Activated CD8-positive, alpha-beta memory T cell treated with anti-CD3 and anti-CD28 coated beads, Interleukin-2, amount 50 U/mL, for 1 hour (primary cell): ENCODE results near the gene TAOK1.

Experiments used
- DNase-seq: peaks from one replicate; pipeline ENCODE4 v3.0.0-alpha.2; 2020; ENCODE audit errors: extremely low read depth

The TAOK1 gene

DNA sequence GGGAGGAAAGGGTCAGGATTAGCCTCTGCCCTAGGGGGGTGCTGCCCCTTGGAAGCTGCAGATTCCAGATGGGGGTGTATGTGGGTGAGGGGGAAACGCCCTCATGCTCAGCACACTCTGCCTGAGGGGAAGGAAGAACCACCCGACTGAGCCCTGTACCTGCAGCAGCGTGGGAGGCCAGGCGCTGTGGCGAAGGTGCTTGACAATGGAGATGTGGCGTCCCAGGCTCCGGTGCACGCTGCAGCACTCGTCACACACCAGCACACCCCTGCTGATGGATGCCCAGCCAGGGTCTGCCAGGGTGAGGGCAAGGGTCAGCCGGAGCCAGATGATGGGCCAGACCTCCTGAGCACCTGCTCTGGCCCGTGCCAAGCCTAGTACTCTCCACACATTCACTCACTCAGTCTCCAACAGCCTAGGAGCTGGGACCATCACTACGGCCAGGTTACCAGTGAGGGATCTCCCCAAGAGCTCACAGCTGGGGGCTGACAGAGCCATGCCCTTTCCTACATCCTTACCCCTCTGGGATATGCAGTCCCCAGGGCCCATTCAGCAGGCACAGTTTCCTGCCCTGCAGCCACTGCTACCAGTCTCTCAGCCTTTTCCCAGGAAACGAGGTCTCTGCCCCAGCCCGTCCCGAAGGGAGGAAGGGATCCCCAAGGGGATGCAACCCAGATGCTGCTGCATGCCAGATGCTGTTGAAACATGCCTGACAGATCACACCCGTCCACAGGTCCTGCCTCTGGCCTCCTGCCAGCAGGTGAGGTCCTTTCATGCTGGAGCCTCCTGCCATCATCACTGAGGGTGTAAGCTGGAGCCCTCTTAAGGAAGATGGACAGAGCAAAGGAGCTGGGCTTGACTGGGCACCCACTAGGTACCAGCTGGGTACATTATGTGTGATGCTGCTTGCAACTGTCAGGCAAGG lies 193.4 kb downstream of the TAOK1 start:
- no peak for DNase-seq

DNA sequence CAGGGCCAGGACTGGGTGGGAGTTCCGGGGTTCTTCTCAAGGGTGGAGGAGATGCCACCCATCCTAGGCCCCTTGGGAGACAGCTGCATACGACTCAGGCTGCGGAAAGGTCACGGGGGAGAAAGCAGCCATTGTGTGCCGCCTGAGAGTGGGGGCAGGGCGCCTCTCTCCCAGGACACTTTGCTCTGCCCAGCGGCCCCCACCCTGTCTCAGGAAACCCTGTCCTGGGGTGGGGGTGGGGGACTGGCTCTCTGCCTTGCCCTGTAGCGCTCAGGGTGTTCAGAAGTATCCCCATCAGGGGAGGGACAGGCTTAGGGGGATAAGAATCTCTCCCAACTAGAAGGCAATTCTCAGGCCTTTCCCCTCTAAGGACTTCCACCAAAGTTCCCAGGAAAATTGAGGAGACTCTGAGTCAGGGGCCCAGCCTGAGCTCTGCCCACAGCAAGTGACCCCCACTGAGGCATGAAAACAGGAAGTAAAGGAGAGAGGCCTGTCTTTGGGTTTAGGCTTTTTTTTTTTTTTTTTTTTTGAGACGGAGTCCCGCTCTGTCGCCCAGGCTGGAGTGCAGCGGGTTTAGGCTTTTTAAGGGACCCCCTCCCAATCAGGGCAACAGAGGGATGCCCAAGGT lies 194.4 kb downstream of the TAOK1 start:
- no peak for DNase-seq

DNA sequence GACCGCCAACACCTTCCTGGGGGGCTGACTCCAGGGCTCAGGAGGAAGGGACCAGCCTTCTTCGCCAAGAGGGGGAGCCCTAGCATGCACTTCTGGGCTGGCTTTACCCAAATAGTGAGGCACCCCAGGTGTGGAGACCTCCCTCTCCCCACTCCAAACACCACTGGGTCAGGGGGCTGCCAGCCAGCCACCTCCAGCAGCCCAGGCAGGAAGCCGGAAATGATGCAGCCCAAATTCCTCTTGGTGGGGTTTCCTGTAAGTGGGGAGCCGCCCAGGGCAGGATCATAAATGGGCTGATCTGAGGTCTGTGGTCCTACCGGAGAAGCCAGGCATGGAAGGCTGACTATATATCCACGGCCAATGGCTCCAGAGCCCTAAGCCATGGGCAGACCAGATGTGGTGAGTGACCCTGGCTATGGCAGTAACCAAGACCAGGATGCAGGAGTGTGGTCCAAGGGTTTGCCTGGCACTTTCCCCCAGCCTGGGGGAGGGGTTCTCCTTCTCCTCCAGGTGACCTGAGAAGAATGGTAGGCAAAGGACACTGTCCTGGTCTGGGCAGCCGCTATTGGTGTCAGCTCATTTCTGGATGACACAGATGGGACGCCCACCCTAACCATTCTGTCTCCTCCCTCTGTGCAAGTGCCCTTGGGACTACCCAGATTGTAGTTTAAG lies 195.1 kb downstream of the TAOK1 start:
- no peak for DNase-seq

DNA sequence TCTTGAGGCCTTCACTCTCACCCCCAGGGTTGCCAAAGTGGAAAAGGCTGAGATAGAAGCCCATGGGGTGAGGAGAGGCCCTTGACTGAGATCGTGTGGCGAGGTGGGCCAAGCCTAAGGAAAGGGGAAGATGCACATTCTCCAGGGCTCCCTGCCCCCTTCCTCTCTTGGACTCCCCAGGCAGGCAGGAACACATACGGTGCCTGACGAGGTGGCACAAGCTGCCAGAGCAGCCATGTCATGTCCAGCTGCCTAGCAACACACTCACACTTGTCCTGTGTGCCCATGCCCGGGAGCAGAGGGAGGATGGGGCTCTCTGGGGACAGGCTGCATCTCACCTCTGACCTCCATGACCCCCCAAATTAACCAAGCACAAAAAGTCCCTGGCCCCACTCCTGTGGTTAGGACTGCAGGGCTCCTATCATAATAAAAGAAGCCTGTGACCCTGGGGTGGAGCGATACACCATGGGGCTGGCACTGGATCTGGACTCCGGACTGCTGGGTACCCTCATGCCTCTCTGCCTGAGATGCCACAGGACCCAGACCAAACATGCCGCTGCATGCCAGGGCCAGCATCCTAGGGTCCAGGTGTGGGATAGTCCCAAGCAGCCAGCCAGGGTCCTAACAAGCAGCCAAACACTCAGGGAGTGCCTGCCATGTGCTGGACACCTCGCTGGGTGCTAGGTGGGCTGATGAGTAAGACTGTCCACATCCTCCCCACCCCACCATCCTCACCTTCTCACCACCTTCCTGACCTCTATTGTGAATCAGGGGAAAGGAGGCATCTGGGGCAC lies 196.7 kb downstream of the TAOK1 start:
- DNase-seq: no peak

GRCh38 chr17:29587591-29587990 lies 197.4 kb downstream of the TAOK1 start:
- DNase-seq: no peak

- no peak for DNase-seq
These were observed 197.9 kb downstream of the TAOK1 start for GRCh38 chr17:29588017-29588561.

GRCh38 chr17:29588562-29589411 lies 198.6 kb downstream of the TAOK1 start:
- DNase-seq: no peak

- DNase-seq: no peak
These were observed 199.6 kb downstream of the TAOK1 start, which contains the start of gene GIT1 for GRCh38 chr17:29589524-29590410. Gene GIT1, minus strand, starts transcription at chr17:29589648. Its CDS starts 270 bp downstream, at chr17:29589378.

DNA sequence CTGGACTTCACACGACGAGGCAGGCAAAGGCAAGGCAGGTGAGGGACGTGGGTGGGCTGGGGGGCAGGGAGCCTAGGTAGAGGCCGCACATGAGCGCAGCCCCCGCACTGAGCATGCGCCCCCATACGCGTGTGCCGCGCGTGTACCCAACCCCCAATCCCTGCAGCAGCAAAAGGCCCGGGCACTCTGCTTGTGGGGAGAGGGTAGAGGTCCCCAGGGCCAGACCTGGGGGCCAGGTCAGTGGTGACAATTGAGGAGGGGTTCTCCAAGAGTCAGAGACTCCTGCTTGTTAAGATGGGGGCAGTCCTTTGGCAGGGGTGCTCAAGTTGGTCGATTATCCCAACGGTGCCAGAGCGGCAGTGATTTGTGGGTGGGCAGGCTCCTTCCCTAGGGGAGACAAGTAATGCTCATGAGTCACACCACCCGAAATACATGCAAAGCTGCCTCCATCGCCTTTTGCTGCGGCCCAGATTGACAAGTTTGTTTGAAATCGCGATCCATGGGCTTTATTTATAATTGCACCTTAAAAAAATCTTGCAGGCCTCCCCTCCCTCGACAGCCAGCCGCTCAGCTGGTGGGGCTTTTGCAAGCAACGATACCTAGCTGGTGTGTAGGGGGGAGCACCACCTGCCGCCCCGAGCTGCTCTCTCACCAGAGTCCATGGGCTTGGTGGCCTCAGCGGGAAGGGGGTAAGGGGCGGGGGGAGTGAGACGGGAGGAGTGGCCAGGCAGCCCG lies 200.4 kb downstream of the TAOK1 start:
- no peak for DNase-seq

DNA sequence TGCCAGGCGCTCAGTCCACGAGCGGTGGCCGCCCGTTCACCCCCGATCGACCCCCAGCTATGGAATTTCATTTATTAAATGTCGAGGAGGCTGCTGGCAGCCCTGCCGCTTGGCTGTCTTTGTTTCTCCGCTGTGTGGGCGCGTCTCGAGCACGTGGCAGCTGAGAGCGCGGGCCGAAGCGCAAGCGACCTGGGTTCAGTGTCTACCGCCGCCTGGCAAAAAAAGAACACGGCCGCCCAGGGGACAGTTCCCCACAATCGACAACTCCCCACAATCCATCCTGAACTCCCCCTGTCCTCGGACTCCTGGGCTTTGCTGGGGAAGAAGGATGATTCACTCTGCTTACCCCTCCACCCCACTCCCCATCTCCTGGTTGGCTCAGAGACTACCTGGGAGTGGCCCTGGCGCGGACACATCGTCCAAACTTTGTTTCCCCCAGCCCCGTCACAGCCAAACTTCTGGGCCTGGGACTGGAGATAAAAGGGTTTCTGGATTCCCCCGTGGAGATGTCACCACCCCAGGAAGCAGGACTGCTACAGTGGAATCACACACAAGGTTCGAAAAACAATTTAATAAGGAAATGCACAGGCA lies 201.1 kb downstream of the TAOK1 start:
- DNase-seq: no peak

GRCh38 chr17:29591737-29592608 lies 201.8 kb downstream of the TAOK1 start:
- no peak for DNase-seq

DNA sequence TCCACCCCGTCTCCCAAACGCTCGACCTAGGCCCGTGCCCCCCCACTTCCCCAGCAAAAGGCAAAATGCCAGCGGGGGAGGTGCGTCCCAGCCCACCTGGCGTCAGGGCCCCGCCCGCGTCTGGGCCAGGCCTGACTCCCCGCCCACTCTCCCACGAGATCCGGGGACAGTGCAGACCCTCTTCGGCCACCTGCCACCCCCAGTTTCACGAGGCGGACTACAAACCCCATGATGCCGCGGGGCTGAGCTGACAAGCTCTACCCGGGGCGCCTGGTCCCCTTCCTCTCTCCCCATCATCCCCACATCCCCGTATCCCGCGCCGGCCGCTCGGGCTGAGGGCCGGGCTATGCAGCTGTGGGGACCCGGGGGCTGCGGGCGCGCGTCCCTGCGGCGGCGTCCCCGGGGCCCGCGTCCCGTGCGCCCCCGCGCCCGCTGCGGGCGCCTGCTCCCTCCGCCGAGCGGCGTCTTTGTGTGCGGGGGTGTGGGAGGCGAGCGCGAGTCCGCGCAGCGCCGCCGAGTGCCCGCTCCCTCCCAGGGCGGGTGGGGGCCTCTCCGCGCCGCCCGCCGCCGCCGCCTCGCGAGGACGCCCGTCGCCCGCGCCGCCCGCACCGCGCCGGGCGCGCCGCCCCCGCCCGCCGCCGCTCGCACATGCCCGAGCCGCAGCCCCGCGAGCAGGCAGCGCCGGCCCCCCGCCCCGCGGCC lies 202.8 kb downstream of the TAOK1 start, which contains the start of gene ANKRD13B:
TSS of gene ANKRD13B (plus strand) at position 283 of the 702 bp plus-strand sequence. CDS start 490 bp downstream, outside the sequence.
- DNase-seq: no peak

DNA sequence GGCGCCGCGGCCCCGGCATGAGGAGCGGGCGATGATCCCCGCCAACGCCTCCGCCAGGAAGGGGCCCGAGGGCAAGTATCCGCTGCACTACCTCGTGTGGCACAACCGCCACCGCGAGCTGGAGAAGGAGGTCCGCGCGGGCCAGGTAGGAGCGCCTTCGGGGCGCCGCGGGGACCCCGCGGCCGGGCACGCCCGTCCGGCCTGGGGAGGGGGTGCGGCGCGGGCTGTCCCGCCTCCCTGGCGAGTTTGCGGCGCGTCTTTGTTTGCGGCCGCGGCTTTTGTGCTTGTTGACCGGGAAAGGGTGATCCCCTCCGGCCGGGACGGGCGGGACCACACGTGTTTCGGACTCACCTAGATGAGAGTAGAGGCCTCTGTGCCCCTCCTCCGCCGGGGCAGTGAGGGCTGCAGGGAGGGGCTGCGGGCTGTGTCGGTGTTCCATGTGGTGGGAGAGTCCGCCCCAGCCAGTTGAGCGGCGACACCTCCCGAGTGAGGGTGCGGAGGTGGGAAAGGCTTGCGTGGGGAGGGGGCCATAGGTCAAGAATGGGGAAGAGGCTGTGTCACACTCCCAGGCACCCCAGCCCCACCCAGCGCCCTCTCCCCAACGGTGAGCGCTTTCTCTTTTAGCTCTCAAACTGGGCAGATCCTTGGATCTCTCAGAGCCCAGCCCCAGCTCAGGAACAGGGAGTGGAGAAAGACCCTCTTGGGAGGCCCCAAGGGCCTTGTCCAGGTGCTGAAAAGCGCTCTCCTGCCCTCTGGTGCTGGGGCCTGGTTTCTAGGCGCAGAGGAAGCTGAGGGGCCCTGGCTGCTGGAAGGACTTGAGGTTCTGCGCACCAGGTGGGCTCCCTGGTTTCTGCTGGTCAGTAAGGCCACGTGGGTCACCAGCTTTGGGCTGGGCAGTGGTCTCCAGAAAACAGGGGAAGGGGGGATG lies 203.7 kb downstream of the TAOK1 start:
- DNase-seq: no peak

GRCh38 chr17:29594519-29595090 lies 204.4 kb downstream of the TAOK1 start:
- DNase-seq: no peak
